ENCODE results near the gene ARID4B. TPM values are rescaled to one million over a fixed set of nuclear protein-coding genes. Genes with fewer than 3 reads are reported as not detected.

The ARID4B gene
- total RNA-seq, 1 donor = 36.7 TPM

DNA sequence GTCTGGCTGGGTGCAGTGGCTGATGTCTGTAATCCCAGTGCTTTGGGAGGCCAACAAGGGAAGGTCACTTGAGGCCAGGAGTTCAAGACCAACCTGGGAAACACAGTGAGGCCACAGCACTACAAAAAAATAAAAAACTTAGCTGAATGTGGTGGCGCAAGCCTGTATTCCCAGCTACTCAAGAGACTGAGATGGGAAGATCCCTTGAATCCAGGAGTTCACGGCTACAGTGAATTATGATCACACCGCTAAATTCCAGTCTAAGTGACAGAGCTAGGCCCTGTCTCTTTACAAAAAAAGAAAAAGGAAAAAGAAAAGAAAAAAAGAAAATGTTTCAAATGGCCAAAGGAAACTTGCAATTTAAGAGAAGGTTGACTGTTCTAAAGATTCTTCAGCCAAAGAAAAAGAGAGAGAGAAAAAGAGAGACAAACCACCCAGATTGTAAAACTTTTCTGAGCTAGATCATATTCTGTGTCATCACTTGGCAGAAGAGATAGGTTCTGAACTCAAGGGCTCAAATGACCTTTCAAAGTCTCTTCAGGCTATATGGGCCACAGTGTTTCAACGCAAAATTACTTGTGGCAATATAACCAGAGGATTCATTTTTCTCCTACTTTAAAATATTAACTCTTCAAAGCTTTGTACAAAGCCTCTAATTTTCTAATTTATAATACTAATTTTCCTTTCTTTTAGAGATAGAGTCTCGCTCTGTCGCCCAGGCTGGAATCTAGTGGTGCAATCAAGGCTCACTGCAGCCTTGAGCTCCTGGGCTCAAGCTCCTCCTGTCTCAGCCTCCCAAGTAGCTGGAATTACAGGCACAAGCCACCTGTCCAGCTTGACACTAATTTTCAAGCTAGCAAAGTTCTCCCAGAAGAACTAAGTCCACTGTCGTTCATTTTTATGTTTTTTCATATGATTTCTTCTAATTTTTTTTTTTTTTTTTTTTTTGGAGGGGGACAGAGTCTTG is 20.5 kb downstream of the ARID4B start:
- DNase-seq (ENCODE audit: low read depth) = no peak
- H3K4me3 ChIP-seq (ENCODE audit: low read depth, low read length) = no peak overlapping the region
- no peak for TF ChIP-seq CTCF (IDR thresholded peaks at IDR 0.05; ENCODE audit: insufficient read depth, low read length)

- no peak for TF ChIP-seq CTCF (IDR thresholded peaks at IDR 0.05; ENCODE audit: insufficient read depth, low read length)
- DNase-seq (ENCODE audit: low read depth) = no peak
Observed at GRCh38 chr1:235304549-235305451, 23.2 kb downstream of the ARID4B start.

DNA sequence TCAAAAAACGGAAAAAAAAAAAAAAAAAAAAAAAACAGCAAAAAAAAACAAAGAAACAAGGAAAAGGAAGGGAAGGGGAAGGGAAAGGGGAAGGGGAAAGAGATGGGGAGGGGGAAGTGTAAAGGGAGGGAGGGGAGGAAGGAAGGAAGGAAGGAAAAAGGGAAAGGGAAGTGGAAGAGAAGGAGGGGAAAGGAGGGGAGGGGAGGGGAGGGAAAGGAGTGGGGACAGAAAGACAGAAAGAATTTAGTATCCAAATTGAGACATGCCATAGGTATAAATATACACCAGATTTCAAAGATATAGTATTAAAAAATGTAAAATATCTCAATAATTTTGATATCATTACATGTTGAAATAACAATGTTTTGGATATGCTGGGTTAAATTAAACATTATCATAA is 25.8 kb downstream of the ARID4B start:
- no peak for DNase-seq (ENCODE audit: low read depth)
- no peak overlapping the region for H3K4me3 ChIP-seq (ENCODE audit: low read depth, low read length)
- TF ChIP-seq CTCF (IDR thresholded peaks at IDR 0.05; ENCODE audit: insufficient read depth, low read length) = no peak

More at GRCh38 chr1:235304549-235305451, 23.2 kb downstream of the ARID4B start:
- H3K4me3 ChIP-seq (ENCODE audit: low read depth, low read length) = no peak overlapping the region

DNA sequence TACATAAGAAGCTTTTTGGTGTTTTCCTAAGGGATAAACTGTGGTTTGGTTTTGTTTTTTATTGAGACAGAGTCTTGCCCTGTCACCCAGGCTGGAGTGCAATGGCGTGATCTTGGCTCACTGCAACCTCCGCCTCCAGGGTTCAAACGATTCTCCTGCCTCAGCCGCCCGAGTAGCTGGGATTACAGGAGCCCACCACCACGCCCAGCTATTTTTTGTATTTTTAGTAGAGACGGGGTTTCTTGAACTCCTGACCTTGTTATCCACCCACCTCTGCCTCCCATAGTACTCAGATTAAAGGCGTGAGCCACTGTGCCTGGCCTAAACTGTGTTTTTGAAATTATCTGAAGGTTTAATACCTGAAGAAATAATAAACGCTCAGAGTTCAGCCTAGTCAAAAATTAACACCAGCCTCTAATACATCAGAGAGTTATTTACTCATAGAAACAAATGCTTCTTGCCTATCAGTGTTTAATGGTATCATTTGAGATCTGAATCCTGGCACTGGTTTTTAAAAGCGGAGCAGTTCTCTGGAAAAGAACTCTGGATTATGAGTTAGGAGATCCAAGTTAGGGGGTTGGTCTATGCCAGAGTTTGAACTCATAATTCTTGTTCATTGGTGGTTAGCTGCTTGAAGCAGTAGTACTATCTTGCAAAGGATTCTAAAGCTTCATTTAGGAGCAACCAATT is 28.7 kb downstream of the ARID4B start:
- no peak for DNase-seq (ENCODE audit: low read depth)
- no peak for TF ChIP-seq CTCF (IDR thresholded peaks at IDR 0.05; ENCODE audit: insufficient read depth, low read length)
- no peak overlapping the region for H3K4me3 ChIP-seq (ENCODE audit: low read depth, low read length)

DNA sequence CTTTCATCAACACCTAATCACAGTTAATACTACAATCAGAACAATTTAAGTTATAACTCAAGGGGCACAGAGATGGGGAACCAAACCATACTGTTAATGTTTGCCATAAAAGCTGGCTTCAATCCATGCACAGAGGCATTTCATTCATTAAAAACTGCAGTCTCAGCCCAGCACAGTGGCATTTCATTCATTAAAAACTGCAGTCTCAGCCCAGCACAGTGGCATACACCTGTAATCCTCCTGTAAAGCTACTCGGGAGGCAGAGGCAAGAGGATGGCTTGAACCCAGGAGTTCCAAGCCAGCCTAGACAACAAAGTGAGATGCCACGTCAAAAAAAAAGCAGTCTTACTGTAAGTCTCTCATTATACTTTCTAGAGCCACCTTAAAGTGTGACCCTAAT is 29.2 kb downstream of the ARID4B start:
- DNase-seq (ENCODE audit: low read depth) = no peak
- no peak for TF ChIP-seq CTCF (IDR thresholded peaks at IDR 0.05; ENCODE audit: insufficient read depth, low read length)
- no peak overlapping the region for H3K4me3 ChIP-seq (ENCODE audit: low read depth, low read length)

- no peak for TF ChIP-seq CTCF (IDR thresholded peaks at IDR 0.05; ENCODE audit: insufficient read depth, low read length)
- H3K4me3 ChIP-seq (ENCODE audit: low read depth, low read length) = no peak overlapping the region
- DNase-seq (ENCODE audit: low read depth) = no peak
Observed at GRCh38 chr1:235297579-235297978, 30.4 kb downstream of the ARID4B start.
